NB4 (cell line): Measurements from ENCODE around the gene MACROD2.

Source experiments
- CTCF ChIP-seq: IDR thresholded peaks from one replicate; pipeline ENCODE4 v1.5.1; 2012; ENCODE audit warnings: low read depth, low read length
- MAX ChIP-seq: IDR thresholded peaks from 2 replicates; pipeline ENCODE4 v1.6.1; 2011; ENCODE audit warnings: low read depth, low read length
- MYC ChIP-seq: IDR thresholded peaks from 2 replicates; pipeline ENCODE4 v1.6.1; 2011; ENCODE audit warnings: low read depth, low read length
- POLR2A ChIP-seq: IDR thresholded peaks from 2 replicates; pipeline ENCODE4 v1.6.1; 2011; ENCODE audit warnings: mild to moderate bottlenecking; ENCODE audit not compliant: insufficient read length; ENCODE audit errors: extremely low read depth

GRCh38 chr20:14344746-14345145 is 349.4 kb downstream of the MACROD2 start:
- TF ChIP-seq CTCF (no peak), MAX (no peak), POLR2A (no peak), MYC (no peak)
